ENCODE results near the gene LVRN.
A peak's percentile ranks its signal among the peaks of the same experiment; 100 is the strongest.

LVRN gene

GRCh38 chr5:116025866-116026265 is 63.6 kb downstream of the LVRN start:
- no peak for DNase-seq

GRCh38 chr5:116032094-116032517 is 69.8 kb downstream of the LVRN start, which contains the start of gene ARL14EPL:
TSS of gene ARL14EPL (plus strand) at chr5:116032472. CDS start at chr5:116051466, 18,994 bp downstream.
- peak in 1 of 2 donors; percentile 51 for DNase-seq

- no peak for DNase-seq
These were observed 70.7 kb downstream of the LVRN start for GRCh38 chr5:116032991-116033390.

- DNase-seq, result no peak
These were observed 72.8 kb downstream of the LVRN start for GRCh38 chr5:116035123-116035522.

- no peak for DNase-seq
These were observed 75.1 kb downstream of the LVRN start for GRCh38 chr5:116037236-116037822.

GRCh38 chr5:116038817-116039216 is 76.5 kb downstream of the LVRN start:
- DNase-seq, result peak in 1 of 2 donors; percentile 54

GRCh38 chr5:116042375-116042774 is 80.1 kb downstream of the LVRN start:
- no peak for DNase-seq

GRCh38 chr5:116044073-116044472 is 81.8 kb downstream of the LVRN start:
- no peak for DNase-seq

- DNase-seq, result no peak
These were observed 83.5 kb downstream of the LVRN start for GRCh38 chr5:116045821-116046220.

GRCh38 chr5:116046261-116046660 is 84.0 kb downstream of the LVRN start:
- DNase-seq, result no peak

- DNase-seq, result no peak
These were observed 84.5 kb downstream of the LVRN start for GRCh38 chr5:116046823-116047222.

- DNase-seq, result no peak
These were observed 96.2 kb downstream of the LVRN start for GRCh38 chr5:116058346-116058936.

GRCh38 chr5:116062352-116062751 is 100.1 kb downstream of the LVRN start:
- no peak for DNase-seq

- DNase-seq, result no peak
These were observed 101.7 kb downstream of the LVRN start for GRCh38 chr5:116063950-116064349.

GRCh38 chr5:116068028-116068632 is 105.9 kb downstream of the LVRN start:
- peak in 1 of 2 donors; percentile 53 for DNase-seq

GRCh38 chr5:116071211-116071610 is 108.9 kb downstream of the LVRN start:
- DNase-seq, result no peak

- DNase-seq, result no peak
These were observed 113.0 kb downstream of the LVRN start for GRCh38 chr5:116075191-116075831.

GRCh38 chr5:116076496-116076895 is 114.2 kb downstream of the LVRN start:
- DNase-seq, result peak in 1 of 2 donors; percentile 13

Measured in CD4-positive, alpha-beta T cell treated with Interleukin-1 beta for 1 hour (primary cell).